ENCODE measurements around the gene LINS1.

LINS1 gene

GRCh38 chr15:100531823-100532327 is 70.1 kb downstream of the LINS1 start:
- TF ChIP-seq SIN3A (IDR thresholded peaks at IDR 0.05; ENCODE audit: borderline replicate concordance, insufficient read depth, low read length), result no peak

DNA sequence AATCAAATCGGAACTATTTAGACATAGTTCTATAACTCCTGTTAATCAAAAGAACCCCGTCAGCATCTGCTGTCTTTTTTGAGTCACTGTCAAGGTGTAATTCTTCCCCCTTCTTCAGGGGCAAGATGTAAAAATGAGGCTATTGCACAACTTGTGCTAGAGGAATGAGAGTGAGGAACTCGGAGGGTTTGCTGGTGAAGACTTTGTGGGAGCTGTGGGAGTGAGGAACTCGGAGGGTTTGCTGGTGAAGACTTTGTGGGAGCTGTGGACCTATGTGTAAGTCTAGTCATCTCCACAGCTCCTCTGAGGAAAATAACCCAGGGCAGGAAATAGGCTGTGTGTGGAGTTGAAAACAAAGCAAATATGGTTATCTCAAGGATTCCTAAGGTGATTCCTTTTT is 70.8 kb downstream of the LINS1 start:
- TF ChIP-seq SIN3A (IDR thresholded peaks at IDR 0.05; ENCODE audit: borderline replicate concordance, insufficient read depth, low read length) (no peak), REST (IDR thresholded peaks at IDR 0.05; ENCODE audit: insufficient read depth in 1 of 2, low read depth in 2 of 2, low read length in 2 of 2) (no peak), TAF1 (IDR thresholded peaks at IDR 0.05; ENCODE audit: borderline replicate concordance, insufficient read depth, low read length) (no peak), POLR2AphosphoS5 (IDR thresholded peaks at IDR 0.05; ENCODE audit: low read depth, low read length) (no peak), FOXP2 (optimal IDR thresholded peaks at IDR 0.05; ENCODE audit: borderline replicate concordance, extremely low read depth, extremely low read length, insufficient read depth) (no peak)

GRCh38 chr15:100529556-100529955 is 72.4 kb downstream of the LINS1 start:
- TF ChIP-seq FOXP2 (optimal IDR thresholded peaks at IDR 0.05; ENCODE audit: borderline replicate concordance, extremely low read depth, extremely low read length, insufficient read depth) (no peak), SIN3A (IDR thresholded peaks at IDR 0.05; ENCODE audit: borderline replicate concordance, insufficient read depth, low read length) (no peak), TAF1 (IDR thresholded peaks at IDR 0.05; ENCODE audit: borderline replicate concordance, insufficient read depth, low read length) (no peak), POLR2AphosphoS5 (IDR thresholded peaks at IDR 0.05; ENCODE audit: low read depth, low read length) (no peak), REST (IDR thresholded peaks at IDR 0.05; ENCODE audit: insufficient read depth in 1 of 2, low read depth in 2 of 2, low read length in 2 of 2) (no peak)

- TF ChIP-seq TAF1 (IDR thresholded peaks at IDR 0.05; ENCODE audit: borderline replicate concordance, insufficient read depth, low read length) (no peak), FOXP2 (optimal IDR thresholded peaks at IDR 0.05; ENCODE audit: borderline replicate concordance, extremely low read depth, extremely low read length, insufficient read depth) (no peak), POLR2AphosphoS5 (IDR thresholded peaks at IDR 0.05; ENCODE audit: low read depth, low read length) (no peak), REST (IDR thresholded peaks at IDR 0.05; ENCODE audit: insufficient read depth in 1 of 2, low read depth in 2 of 2, low read length in 2 of 2) (no peak), SIN3A (IDR thresholded peaks at IDR 0.05; ENCODE audit: borderline replicate concordance, insufficient read depth, low read length) (no peak)
These were observed 73.1 kb downstream of the LINS1 start, which contains the start of gene CERS3 for GRCh38 chr15:100528833-100529428. TSS of gene CERS3 (minus strand) at chr15:100528950. CDS start at chr15:100501849, 27,101 bp downstream.

DNA sequence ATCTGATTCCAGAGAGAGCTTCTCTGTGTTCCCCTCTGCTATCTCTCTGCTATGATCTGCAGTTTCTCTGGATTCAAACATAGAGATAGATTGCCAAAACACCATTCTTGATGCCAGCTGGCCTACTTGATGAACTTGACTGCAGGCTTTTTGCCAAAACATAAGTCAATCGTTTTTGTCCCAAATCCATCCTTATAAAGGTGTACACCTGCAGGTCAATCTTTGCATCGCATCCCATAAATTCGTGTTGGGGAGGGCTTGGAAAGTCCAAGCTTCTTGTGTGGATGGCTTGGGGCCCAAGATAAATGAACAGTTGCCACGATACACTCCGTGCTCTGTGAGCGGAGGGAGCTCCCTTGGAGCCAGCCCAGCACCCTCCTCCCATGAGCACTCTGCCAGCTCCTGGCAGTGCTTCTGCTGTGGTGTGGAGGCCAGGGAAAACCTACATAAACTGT is 75.9 kb downstream of the LINS1 start:
- TF ChIP-seq REST (IDR thresholded peaks at IDR 0.05; ENCODE audit: insufficient read depth in 1 of 2, low read depth in 2 of 2, low read length in 2 of 2), result no peak
- no peak for TF ChIP-seq SIN3A (IDR thresholded peaks at IDR 0.05; ENCODE audit: borderline replicate concordance, insufficient read depth, low read length)
- TF ChIP-seq TAF1 (IDR thresholded peaks at IDR 0.05; ENCODE audit: borderline replicate concordance, insufficient read depth, low read length), result no peak

All from PFSK-1 (cell line).